Measurements from ENCODE around the gene TMEM263. TPM values are rescaled to one million over a fixed set of nuclear protein-coding genes. Genes with fewer than 3 reads are reported as not detected.

TMEM263 gene
- polyA plus RNA-seq, 1 donor from 2014 or later, result 27.1 TPM

DNA sequence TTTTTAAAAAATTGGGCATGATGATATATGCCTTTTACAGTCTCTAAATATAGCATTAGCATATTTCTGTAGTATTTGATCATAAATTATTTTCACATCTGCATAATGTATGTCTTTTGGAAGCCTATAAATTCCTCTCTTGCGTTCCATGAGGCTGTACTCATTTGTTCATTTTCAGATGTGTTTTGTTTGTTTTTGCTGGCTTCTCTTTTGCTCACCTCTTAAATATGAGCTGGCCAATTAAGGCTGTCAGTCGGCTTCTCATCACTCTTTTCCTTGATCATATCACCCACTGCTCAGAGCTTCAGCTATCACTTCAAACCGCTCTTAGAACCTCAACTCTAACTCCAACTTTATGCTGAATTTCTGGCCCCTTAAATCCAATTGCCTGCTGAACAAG, 6.6 kb downstream of the TMEM263 start:
- no peak for TF ChIP-seq EZH2 (IDR thresholded peaks at IDR 0.05; ENCODE audit: borderline replicate concordance, insufficient read depth, low read length, poor library complexity, severe bottlenecking)
- TF ChIP-seq SMC3 (conservative IDR thresholded peaks at IDR 0.05; ENCODE audit: poor library complexity), result no peak
- TF ChIP-seq, protein P1, sequence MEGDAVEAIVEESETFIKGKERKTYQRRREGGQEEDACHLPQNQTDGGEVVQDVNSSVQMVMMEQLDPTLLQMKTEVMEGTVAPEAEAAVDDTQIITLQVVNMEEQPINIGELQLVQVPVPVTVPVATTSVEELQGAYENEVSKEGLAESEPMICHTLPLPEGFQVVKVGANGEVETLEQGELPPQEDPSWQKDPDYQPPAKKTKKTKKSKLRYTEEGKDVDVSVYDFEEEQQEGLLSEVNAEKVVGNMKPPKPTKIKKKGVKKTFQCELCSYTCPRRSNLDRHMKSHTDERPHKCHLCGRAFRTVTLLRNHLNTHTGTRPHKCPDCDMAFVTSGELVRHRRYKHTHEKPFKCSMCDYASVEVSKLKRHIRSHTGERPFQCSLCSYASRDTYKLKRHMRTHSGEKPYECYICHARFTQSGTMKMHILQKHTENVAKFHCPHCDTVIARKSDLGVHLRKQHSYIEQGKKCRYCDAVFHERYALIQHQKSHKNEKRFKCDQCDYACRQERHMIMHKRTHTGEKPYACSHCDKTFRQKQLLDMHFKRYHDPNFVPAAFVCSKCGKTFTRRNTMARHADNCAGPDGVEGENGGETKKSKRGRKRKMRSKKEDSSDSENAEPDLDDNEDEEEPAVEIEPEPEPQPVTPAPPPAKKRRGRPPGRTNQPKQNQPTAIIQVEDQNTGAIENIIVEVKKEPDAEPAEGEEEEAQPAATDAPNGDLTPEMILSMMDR (IDR thresholded peaks at IDR 0.05; ENCODE audit: poor library complexity, severe bottlenecking), result no peak
- no peak for TF ChIP-seq TAF1 (IDR thresholded peaks at IDR 0.05; ENCODE audit: low read depth)
- TF ChIP-seq MXI1 (conservative IDR thresholded peaks at IDR 0.05; ENCODE audit: poor library complexity, severe bottlenecking), result no peak
- no peak for TF ChIP-seq POLR2AphosphoS5 (IDR thresholded peaks at IDR 0.05)
- TF ChIP-seq RAD21 (conservative IDR thresholded peaks at IDR 0.05), result no peak
- TF ChIP-seq EP300 (conservative IDR thresholded peaks at IDR 0.05; ENCODE audit: poor library complexity, severe bottlenecking), result no peak
- TF ChIP-seq, protein P2, sequence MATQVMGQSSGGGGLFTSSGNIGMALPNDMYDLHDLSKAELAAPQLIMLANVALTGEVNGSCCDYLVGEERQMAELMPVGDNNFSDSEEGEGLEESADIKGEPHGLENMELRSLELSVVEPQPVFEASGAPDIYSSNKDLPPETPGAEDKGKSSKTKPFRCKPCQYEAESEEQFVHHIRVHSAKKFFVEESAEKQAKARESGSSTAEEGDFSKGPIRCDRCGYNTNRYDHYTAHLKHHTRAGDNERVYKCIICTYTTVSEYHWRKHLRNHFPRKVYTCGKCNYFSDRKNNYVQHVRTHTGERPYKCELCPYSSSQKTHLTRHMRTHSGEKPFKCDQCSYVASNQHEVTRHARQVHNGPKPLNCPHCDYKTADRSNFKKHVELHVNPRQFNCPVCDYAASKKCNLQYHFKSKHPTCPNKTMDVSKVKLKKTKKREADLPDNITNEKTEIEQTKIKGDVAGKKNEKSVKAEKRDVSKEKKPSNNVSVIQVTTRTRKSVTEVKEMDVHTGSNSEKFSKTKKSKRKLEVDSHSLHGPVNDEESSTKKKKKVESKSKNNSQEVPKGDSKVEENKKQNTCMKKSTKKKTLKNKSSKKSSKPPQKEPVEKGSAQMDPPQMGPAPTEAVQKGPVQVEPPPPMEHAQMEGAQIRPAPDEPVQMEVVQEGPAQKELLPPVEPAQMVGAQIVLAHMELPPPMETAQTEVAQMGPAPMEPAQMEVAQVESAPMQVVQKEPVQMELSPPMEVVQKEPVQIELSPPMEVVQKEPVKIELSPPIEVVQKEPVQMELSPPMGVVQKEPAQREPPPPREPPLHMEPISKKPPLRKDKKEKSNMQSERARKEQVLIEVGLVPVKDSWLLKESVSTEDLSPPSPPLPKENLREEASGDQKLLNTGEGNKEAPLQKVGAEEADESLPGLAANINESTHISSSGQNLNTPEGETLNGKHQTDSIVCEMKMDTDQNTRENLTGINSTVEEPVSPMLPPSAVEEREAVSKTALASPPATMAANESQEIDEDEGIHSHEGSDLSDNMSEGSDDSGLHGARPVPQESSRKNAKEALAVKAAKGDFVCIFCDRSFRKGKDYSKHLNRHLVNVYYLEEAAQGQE (IDR thresholded peaks at IDR 0.05; ENCODE audit: borderline replicate concordance), result no peak
- H3K36me3 ChIP-seq (ENCODE audit: insufficient read depth, low read length), result no peaks in the 10 kb centered on the region
- H3K4me2 ChIP-seq (ENCODE audit: low read length), result no peak overlapping the region
- no peaks in the 10 kb centered on the region for H4K20me1 ChIP-seq (ENCODE audit: insufficient read depth)
- no peaks in the 10 kb centered on the region for H3K9me2 ChIP-seq (ENCODE audit: insufficient read depth, low read length)
- peaks cover 23% of the 10 kb centered on the region for H3K79me2 ChIP-seq (replicated peaks; ENCODE audit: insufficient read depth, low read length)
- no peak overlapping the region for H3K9ac ChIP-seq (ENCODE audit: low read length)
- H3F3A ChIP-seq (ENCODE audit: insufficient read depth, low read length, poor library complexity, severe bottlenecking), result no peaks in the 10 kb centered on the region
- H3K9me3 ChIP-seq (ENCODE audit: low read length), result no peaks in the 10 kb centered on the region
- no peak overlapping the region for H2AFZ ChIP-seq (ENCODE audit: low read depth, low read length)
- H3K27me3 ChIP-seq (ENCODE audit: insufficient read depth, low read depth, low read length), result no peaks in the 10 kb centered on the region
- H3K4me3 ChIP-seq (ENCODE audit: low read length), result no peak overlapping the region
- H3K27ac ChIP-seq (ENCODE audit: low read length), result no peak overlapping the region

DNA sequence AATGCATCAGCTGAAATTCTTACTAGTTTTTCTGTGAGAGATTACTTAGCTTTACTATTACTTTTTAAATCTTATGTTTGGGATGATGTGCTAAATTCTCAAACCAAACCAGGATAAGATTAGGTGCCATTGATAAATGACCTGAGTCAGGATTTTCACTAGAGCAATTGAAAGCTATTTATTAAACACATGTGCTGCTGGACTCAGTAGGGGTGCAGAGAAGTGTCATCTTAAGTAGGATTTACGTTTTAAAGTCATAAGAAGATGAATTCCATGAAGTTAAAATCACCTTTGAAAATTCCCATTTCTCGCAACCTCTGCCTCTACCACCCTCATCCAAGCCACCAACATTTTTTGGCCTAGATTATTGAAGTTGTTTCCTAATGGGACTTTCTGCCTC, 8.8 kb downstream of the TMEM263 start:
- TF ChIP-seq EP300 (conservative IDR thresholded peaks at IDR 0.05; ENCODE audit: poor library complexity, severe bottlenecking), result no peak
- H3K4me2 ChIP-seq (ENCODE audit: low read length), result no peak overlapping the region
- no peak overlapping the region for H2AFZ ChIP-seq (ENCODE audit: low read depth, low read length)
- no peaks in the 10 kb centered on the region for H4K20me1 ChIP-seq (ENCODE audit: insufficient read depth)
- H3K9me3 ChIP-seq (ENCODE audit: low read length), result no peaks in the 10 kb centered on the region
- no peaks in the 10 kb centered on the region for H3K27me3 ChIP-seq (ENCODE audit: insufficient read depth, low read depth, low read length)
- peaks cover 1% of the 10 kb centered on the region for H3K79me2 ChIP-seq (replicated peaks; ENCODE audit: insufficient read depth, low read length)
- H3K4me3 ChIP-seq (ENCODE audit: low read length), result no peak overlapping the region
- H3K27ac ChIP-seq (ENCODE audit: low read length), result no peak overlapping the region
- no peak overlapping the region for H3K9ac ChIP-seq (ENCODE audit: low read length)
- no peaks in the 10 kb centered on the region for H3K9me2 ChIP-seq (ENCODE audit: insufficient read depth, low read length)
- H3K36me3 ChIP-seq (ENCODE audit: insufficient read depth, low read length), result peaks cover 6% of the 10 kb centered on the region
- H3F3A ChIP-seq (ENCODE audit: insufficient read depth, low read length, poor library complexity, severe bottlenecking), result no peaks in the 10 kb centered on the region

DNA sequence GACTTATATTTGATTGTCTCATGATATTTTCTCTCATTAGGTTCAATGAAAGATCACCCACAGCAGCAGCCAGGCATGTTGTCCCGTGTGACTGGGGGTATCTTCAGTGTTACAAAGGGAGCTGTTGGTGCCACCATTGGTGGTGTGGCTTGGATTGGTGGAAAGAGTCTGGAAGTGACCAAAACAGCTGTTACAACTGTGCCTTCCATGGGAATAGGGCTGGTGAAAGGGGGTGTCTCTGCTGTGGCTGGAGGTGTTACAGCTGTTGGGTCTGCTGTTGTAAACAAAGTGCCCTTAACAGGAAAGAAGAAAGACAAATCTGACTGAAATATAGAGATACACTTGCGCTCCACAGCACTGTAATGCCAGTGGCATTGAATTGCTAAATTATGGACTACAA, 15.4 kb downstream of the TMEM263 start:
- no peak overlapping the region for H3K4me3 ChIP-seq (ENCODE audit: low read length)
- no peaks in the 10 kb centered on the region for H3K9me3 ChIP-seq (ENCODE audit: low read length)
- H3K4me2 ChIP-seq (ENCODE audit: low read length), result no peak overlapping the region
- no peak overlapping the region for H3K27ac ChIP-seq (ENCODE audit: low read length)
- TF ChIP-seq TAF1 (IDR thresholded peaks at IDR 0.05; ENCODE audit: low read depth) (no peak), SMC3 (conservative IDR thresholded peaks at IDR 0.05; ENCODE audit: poor library complexity) (no peak), POLR2AphosphoS5 (IDR thresholded peaks at IDR 0.05) (no peak), EP300 (conservative IDR thresholded peaks at IDR 0.05; ENCODE audit: poor library complexity, severe bottlenecking) (no peak), MXI1 (conservative IDR thresholded peaks at IDR 0.05; ENCODE audit: poor library complexity, severe bottlenecking) (no peak), RAD21 (conservative IDR thresholded peaks at IDR 0.05) (no peak), EZH2 (IDR thresholded peaks at IDR 0.05; ENCODE audit: borderline replicate concordance, insufficient read depth, low read length, poor library complexity, severe bottlenecking) (no peak)
- TF ChIP-seq, protein P2 (IDR thresholded peaks at IDR 0.05; ENCODE audit: borderline replicate concordance), result no peak
- TF ChIP-seq, protein P1 (IDR thresholded peaks at IDR 0.05; ENCODE audit: poor library complexity, severe bottlenecking), result no peak
- H3K9me2 ChIP-seq (ENCODE audit: insufficient read depth, low read length), result no peaks in the 10 kb centered on the region
- no peaks in the 10 kb centered on the region for H4K20me1 ChIP-seq (ENCODE audit: insufficient read depth)
- H3K9ac ChIP-seq (ENCODE audit: low read length), result no peak overlapping the region
- no peaks in the 10 kb centered on the region for H3K79me2 ChIP-seq (replicated peaks; ENCODE audit: insufficient read depth, low read length)
- no peak overlapping the region for H2AFZ ChIP-seq (ENCODE audit: low read depth, low read length)
- no peaks in the 10 kb centered on the region for H3F3A ChIP-seq (ENCODE audit: insufficient read depth, low read length, poor library complexity, severe bottlenecking)
- H3K36me3 ChIP-seq (ENCODE audit: insufficient read depth, low read length), result peaks cover 20% of the 10 kb centered on the region
- no peaks in the 10 kb centered on the region for H3K27me3 ChIP-seq (ENCODE audit: insufficient read depth, low read depth, low read length)
